Cardiac muscle cell (in vitro differentiated cells and primary cell): ENCODE measurements around the gene PAPOLA. TPM values are rescaled to one million over a fixed set of nuclear protein-coding genes. Genes with fewer than 3 reads are reported as not detected.

Source experiments
- DNase-seq, 2 donors: peaks; one replicate each; pipeline versions ENCODE4 v3.0.0 to v3.0.0-alpha.2; 2010 to 2017; ENCODE audit warnings: low read depth in 1 of 2, low spot score in 1 of 2
- H3K27ac ChIP-seq: fragments of 200-600 bp; sonication (generic); 2 replicates; pipeline ENCODE4 v1.5.1; 2016
- H3K27me3 ChIP-seq: fragments of 200-600 bp; sonication (generic); 2 replicates; pipeline ENCODE4 v1.6.0; 2016; ENCODE audit warnings: control low read depth
- H3K36me3 ChIP-seq: fragments of 200-600 bp; sonication (generic); 2 replicates; pipeline ENCODE4 v1.5.1; 2016; ENCODE audit warnings: control low read depth
- H3K4me1 ChIP-seq: fragments of 200-600 bp; sonication (generic); 2 replicates; pipeline ENCODE4 v1.8.1; 2017; ENCODE audit warnings: low read depth, mild to moderate bottlenecking, mixed run types
- H3K4me3 ChIP-seq: fragments of 200-600 bp; sonication (generic); 2 replicates; pipeline ENCODE4 v1.5.1; 2016; ENCODE audit warnings: mild to moderate bottlenecking
- H3K9me3 ChIP-seq: fragments of 200-600 bp; sonication (generic); 2 replicates; pipeline ENCODE4 v1.5.1; 2017; ENCODE audit warnings: low read depth, mild to moderate bottlenecking, control low read depth
- CTCF ChIP-seq: IDR thresholded peaks from 2 replicates; pipeline ENCODE4 v1.5.1; 2012; ENCODE audit warnings: low read depth, mild to moderate bottlenecking, low read length
- polyA plus RNA-seq: library from polyadenylated mRNA; unstranded; fragments of >200 nt; fragmentation: Nextera tagmentation; extraction: Ambion mirVana; gene quantifications from 2 replicates; pipeline ENCODE4 v1.2.1, GENCODE V29; 2016
- total RNA-seq: library from RNA; depleted of rRNA; stranded (reverse); fragments of >200 nt; gene quantifications from 2 replicates; pipeline ENCODE4 v1.2.3, GENCODE V29; 2016

The PAPOLA gene
- 48.4 and 54.9 TPM in 2 replicates for total RNA-seq
- 97.7 and 147 TPM in 2 replicates for polyA plus RNA-seq

GRCh38 chr14:96501740-96502620 is at the start of gene PAPOLA:
Gene PAPOLA (plus strand): TSS chr14:96502382. CDS start chr14:96502593, 211 bp downstream.
- Histone ChIP-seq H3K27ac (peak within 1 kb of the TSS; percentile 89), H3K4me1 (peaks cover 14% of the 10 kb centered on the region), H3K36me3 (no peaks in the 10 kb centered on the region), H3K27me3 (no peaks in the 10 kb centered on the region), H3K9me3 (no peaks in the 10 kb centered on the region), H3K4me3 (peak within 1 kb of the TSS; percentile 57)
- peak; percentile 96 to 97 for DNase-seq
- TF ChIP-seq CTCF, result no peak

DNA sequence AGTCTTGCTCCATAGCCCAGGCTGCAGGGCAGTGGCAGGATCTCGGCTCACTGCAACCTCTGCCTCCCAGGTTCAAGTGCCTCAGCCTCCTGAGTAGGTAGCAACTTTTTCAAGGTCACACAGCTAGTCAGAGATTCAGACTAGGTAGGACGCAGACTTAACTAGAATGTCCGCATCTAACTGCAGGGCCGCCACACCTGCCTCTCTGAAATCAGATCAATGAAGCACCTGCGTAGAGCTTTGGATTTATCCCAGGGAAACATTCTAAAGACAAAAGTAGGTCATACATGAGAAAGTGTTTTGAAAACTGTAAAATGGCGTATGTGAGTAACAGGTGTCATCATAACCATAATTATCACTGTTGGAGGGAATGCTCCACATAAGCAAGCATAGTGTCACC is 49.5 kb upstream of the PAPOLA start:
- Histone ChIP-seq H3K4me3 (no peak overlapping the region), H3K36me3 (no peaks in the 10 kb centered on the region), H3K9me3 (no peaks in the 10 kb centered on the region), H3K4me1 (no peaks in the 10 kb centered on the region), H3K27ac (no peak overlapping the region), H3K27me3 (no peaks in the 10 kb centered on the region)
- no peak for TF ChIP-seq CTCF
- no peak for DNase-seq

DNA sequence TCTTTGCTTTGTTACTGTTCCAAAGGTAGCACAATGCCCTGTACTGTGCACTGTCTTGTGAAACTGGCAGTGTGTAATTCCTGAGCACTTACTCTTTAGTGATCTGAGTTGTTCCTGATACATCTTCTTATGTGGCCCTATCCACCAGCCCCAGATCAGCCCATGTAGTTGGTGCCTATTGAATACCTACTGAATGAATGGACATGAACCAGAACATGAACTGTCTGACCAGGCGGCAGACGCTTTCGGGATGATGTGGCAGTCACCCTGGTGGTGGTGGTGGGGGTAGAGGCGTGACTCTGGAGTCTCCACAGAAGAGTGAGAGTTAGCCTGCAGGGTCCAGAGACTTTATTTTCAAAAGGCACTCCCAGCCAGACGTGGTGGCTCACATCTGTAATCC is 46.6 kb upstream of the PAPOLA start:
- Histone ChIP-seq H3K4me3 (no peak overlapping the region), H3K36me3 (no peaks in the 10 kb centered on the region), H3K9me3 (no peaks in the 10 kb centered on the region), H3K27me3 (no peaks in the 10 kb centered on the region), H3K4me1 (no peaks in the 10 kb centered on the region), H3K27ac (no peak overlapping the region)
- no peak for DNase-seq
- TF ChIP-seq CTCF, result no peak

GRCh38 chr14:96459851-96460250 is 42.3 kb upstream of the PAPOLA start:
- no peak overlapping the region for H3K4me3 ChIP-seq
- H3K4me1 ChIP-seq, result no peaks in the 10 kb centered on the region
- DNase-seq, result no peak
- H3K36me3 ChIP-seq, result no peaks in the 10 kb centered on the region
- no peaks in the 10 kb centered on the region for H3K9me3 ChIP-seq
- no peaks in the 10 kb centered on the region for H3K27me3 ChIP-seq
- H3K27ac ChIP-seq, result no peak overlapping the region
- TF ChIP-seq CTCF, result no peak

GRCh38 chr14:96461950-96462798 is 40.0 kb upstream of the PAPOLA start:
- Histone ChIP-seq H3K4me3 (no peak overlapping the region), H3K36me3 (no peaks in the 10 kb centered on the region), H3K27ac (no peak overlapping the region), H3K9me3 (no peaks in the 10 kb centered on the region), H3K27me3 (no peaks in the 10 kb centered on the region), H3K4me1 (no peaks in the 10 kb centered on the region)
- no peak for DNase-seq
- TF ChIP-seq CTCF, result no peak
